ACC112 (cell line): Measurements from ENCODE around the gene ELANE.

Experiments
- H2AFZ ChIP-seq: fragments of 200-600 bp; sonication (generic); one replicate; pipeline ENCODE4 v1.6.0; 2017; ENCODE audit warnings: antibody characterized with exemption, low read length; ENCODE audit not compliant: unreplicated experiment
- H3K27ac ChIP-seq: fragments of 200-600 bp; sonication (generic); 2 replicates; pipeline ENCODE4 v1.5.1; 2014; ENCODE audit warnings: low read depth, mild to moderate bottlenecking, antibody characterized with exemption, low read length, moderate library complexity
- H3K27me3 ChIP-seq: fragments of 200-600 bp; sonication (generic); 2 replicates; pipeline ENCODE4 v1.6.1; 2014; ENCODE audit warnings: mild to moderate bottlenecking, antibody characterized with exemption, low read length, moderate library complexity, mixed read lengths; ENCODE audit not compliant: insufficient read depth
- H3K36me3 ChIP-seq: fragments of 200-600 bp; sonication (generic); 2 replicates; pipeline ENCODE4 v1.6.1; 2016; ENCODE audit warnings: mild to moderate bottlenecking, antibody characterized with exemption, low read length, moderate library complexity, mixed read lengths; ENCODE audit not compliant: insufficient read depth
- H3K4me1 ChIP-seq: fragments of 200-600 bp; sonication (generic); one replicate; pipeline ENCODE4 v1.6.1; 2016; ENCODE audit warnings: low read length, mixed read lengths; ENCODE audit not compliant: insufficient read depth, unreplicated experiment, control insufficient read depth
- H3K4me3 ChIP-seq: fragments of 200-600 bp; sonication (generic); 2 replicates; pipeline ENCODE4 v1.5.1; 2014; ENCODE audit warnings: mild to moderate bottlenecking, low read depth, low read length
- H3K79me2 ChIP-seq: fragments of 200-600 bp; sonication (generic); one replicate; pipeline ENCODE4 v1.6.0; 2016; ENCODE audit warnings: low read length; ENCODE audit not compliant: control insufficient read depth, unreplicated experiment, insufficient read depth

Gene ELANE

DNA sequence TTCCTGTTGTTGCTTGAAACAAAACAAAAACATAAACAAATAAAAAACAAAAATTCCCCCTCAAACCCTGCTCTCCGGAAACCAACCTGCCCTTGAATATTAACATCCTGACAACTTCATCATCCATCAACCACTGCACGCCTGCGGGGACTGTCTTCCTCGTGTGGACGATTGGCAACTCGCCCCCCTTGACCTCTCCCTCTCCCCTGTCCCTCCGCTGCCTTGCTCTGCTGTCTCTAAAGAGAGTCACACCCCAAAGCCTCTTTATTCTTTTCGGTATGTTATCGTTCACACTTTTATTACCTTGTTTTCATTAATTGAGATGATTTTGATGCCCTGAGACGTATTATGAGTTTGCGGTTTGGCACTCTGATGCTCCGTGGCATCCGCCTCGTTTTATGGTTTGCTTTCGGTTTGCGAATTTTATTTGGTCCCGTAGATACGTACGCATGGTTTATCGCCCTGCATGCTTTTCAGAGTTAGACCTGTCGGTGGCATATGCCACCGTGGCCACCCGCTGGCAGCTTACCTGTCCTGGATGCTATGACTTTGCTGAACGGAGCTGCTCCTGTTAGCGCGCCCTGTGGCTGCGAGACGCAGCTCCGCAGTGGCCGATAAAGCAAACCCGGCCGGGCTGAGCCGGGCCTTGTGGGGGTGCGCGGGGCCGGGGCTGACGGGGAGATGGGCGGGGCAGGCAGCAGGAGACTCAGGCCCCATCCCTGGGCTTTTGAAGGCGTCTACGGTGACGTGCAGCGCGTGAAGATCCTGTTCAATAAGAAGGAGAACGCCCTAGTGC, 44.3 kb upstream of the ELANE start:
- peaks cover 54% of the 10 kb centered on the region for H3K79me2 ChIP-seq

DNA sequence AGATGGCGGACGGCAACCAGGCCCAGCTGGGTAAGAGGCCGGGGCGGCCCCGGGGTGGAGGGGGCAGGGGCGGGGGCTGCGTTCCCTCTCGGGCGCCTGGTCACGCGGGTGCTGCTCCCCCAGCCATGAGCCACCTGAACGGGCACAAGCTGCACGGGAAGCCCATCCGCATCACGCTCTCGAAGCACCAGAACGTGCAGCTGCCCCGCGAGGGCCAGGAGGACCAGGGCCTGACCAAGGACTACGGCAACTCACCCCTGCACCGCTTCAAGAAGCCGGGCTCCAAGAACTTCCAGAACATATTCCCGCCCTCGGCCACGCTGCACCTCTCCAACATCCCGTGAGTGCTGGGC, 43.7 kb upstream of the ELANE start:
- H3K36me3 ChIP-seq: peaks cover 42% of the 10 kb centered on the region
- H3K27me3 ChIP-seq: no peaks in the 10 kb centered on the region
- H2AFZ ChIP-seq: no peak overlapping the region
- H3K79me2 ChIP-seq: peaks cover 48% of the 10 kb centered on the region
- H3K4me3 ChIP-seq: no peak overlapping the region
- H3K4me1 ChIP-seq: no peaks in the 10 kb centered on the region
- H3K27ac ChIP-seq: no peak overlapping the region

More for the DNA sequence above, 44.3 kb upstream of the ELANE start:
- H2AFZ ChIP-seq: no peak overlapping the region
- H3K4me3 ChIP-seq: no peak overlapping the region
- H3K36me3 ChIP-seq: peaks cover 45% of the 10 kb centered on the region
- no peaks in the 10 kb centered on the region for H3K27me3 ChIP-seq
- H3K4me1 ChIP-seq: no peaks in the 10 kb centered on the region
- H3K27ac ChIP-seq: no peak overlapping the region

DNA sequence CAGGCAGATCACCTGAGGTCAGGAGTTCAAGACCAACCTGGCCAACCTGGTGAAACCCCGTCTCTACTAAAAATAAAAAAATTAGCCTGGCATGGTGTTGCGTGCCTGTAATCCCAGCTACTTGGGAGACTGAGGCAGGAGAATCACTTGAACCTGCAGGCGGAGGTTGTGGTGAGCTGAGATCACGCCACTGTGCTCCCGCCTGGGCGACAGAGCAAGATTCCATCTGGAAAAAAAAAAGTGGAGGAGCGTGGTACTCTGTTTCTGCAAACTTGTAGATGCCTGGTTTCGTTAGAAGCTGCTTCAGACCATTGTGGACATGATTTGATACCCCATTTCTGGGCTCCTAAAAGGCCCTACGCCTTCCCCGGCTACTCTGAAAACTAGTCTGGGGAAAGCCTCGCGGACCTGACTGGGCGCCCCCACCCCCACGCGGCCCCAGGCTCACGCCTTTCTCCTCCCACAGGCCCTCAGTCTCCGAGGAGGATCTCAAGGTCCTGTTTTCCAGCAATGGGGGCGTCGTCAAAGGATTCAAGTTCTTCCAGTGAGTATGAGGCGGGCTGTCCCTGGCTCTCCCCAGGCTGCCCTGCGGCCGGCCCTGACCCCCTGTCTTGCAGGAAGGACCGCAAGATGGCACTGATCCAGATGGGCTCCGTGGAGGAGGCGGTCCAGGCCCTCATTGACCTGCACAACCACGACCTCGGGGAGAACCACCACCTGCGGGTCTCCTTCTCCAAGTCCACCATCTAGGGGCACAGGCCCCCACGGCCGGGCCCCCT, 41.8 kb upstream of the ELANE start:
- Histone ChIP-seq H3K79me2 (peaks cover 29% of the 10 kb centered on the region), H3K4me1 (no peaks in the 10 kb centered on the region), H3K36me3 (peaks cover 29% of the 10 kb centered on the region), H3K4me3 (no peak overlapping the region), H2AFZ (no peak overlapping the region), H3K27me3 (no peaks in the 10 kb centered on the region), H3K27ac (no peak overlapping the region)

DNA sequence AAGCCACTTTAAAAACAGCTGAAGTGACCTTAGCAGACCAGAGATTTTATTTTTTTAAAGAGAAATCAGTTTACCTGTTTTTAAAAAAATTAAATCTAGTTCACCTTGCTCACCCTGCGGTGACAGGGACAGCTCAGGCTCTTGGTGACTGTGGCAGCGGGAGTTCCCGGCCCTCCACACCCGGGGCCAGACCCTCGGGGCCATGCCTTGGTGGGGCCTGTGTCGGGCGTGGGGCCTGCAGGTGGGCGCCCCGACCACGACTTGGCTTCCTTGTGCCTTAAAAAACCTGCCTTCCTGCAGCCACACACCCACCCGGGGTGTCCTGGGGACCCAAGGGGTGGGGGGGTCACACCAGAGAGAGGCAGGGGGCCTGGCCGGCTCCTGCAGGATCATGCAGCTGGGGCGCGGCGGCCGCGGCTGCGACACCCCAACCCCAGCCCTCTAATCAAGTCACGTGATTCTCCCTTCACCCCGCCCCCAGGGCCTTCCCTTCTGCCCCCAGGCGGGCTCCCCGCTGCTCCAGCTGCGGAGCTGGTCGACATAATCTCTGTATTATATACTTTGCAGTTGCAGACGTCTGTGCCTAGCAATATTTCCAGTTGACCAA, 41.1 kb upstream of the ELANE start:
- Histone ChIP-seq H3K27me3 (no peaks in the 10 kb centered on the region), H3K27ac (no peak overlapping the region), H2AFZ (no peak overlapping the region), H3K4me3 (no peak overlapping the region), H3K36me3 (peaks cover 29% of the 10 kb centered on the region), H3K4me1 (no peaks in the 10 kb centered on the region), H3K79me2 (peaks cover 22% of the 10 kb centered on the region)

DNA sequence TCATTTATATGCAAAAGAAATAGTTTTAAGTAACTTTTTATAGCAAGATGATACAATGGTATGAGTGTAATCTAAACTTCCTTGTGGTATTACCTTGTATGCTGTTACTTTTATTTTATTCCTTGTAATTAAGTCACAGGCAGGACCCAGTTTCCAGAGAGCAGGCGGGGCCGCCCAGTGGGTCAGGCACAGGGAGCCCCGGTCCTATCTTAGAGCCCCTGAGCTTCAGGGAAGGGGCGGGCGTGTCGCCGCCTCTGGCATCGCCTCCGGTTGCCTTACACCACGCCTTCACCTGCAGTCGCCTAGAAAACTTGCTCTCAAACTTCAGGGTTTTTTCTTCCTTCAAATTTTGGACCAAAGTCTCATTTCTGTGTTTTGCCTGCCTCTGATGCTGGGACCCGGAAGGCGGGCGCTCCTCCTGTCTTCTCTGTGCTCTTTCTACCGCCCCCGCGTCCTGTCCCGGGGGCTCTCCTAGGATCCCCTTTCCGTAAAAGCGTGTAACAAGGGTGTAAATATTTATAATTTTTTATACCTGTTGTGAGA, 40.5 kb upstream of the ELANE start:
- no peaks in the 10 kb centered on the region for H3K27me3 ChIP-seq
- H3K27ac ChIP-seq: no peak overlapping the region
- H3K4me3 ChIP-seq: no peak overlapping the region
- peaks cover 29% of the 10 kb centered on the region for H3K36me3 ChIP-seq
- H2AFZ ChIP-seq: no peak overlapping the region
- H3K79me2 ChIP-seq: peaks cover 17% of the 10 kb centered on the region
- no peaks in the 10 kb centered on the region for H3K4me1 ChIP-seq

DNA sequence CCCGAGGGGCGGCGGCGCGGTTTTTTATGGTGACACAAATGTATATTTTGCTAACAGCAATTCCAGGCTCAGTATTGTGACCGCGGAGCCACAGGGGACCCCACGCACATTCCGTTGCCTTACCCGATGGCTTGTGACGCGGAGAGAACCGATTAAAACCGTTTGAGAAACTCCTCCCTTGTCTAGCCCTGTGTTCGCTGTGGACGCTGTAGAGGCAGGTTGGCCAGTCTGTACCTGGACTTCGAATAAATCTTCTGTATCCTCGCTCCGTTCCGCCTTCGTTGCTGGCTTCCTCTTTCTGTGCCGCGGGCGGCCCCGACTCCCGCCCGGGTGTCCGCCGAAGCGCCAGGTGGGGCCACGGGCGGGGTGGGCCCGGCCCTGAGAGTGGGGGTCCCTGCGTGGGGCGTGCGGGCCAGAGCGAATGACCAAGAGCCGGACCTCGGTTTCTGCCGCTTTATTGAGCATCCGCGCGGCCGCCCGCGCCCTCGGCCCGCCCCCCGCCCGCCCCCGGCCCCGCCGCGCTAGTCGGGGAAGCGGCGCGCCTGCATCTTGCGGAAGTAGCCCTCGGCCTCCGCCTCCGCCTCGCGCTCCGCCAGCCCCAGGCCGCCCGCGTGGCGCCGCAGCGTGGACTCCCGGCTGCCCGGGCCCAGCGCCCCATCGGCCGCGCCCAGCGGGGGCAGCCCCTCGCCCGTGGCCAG, 39.9 kb upstream of the ELANE start:
- Histone ChIP-seq H3K4me1 (no peaks in the 10 kb centered on the region), H2AFZ (no peak overlapping the region), H3K4me3 (no peak overlapping the region), H3K36me3 (peaks cover 28% of the 10 kb centered on the region), H3K27ac (no peak overlapping the region), H3K27me3 (no peaks in the 10 kb centered on the region), H3K79me2 (peaks cover 11% of the 10 kb centered on the region)

DNA sequence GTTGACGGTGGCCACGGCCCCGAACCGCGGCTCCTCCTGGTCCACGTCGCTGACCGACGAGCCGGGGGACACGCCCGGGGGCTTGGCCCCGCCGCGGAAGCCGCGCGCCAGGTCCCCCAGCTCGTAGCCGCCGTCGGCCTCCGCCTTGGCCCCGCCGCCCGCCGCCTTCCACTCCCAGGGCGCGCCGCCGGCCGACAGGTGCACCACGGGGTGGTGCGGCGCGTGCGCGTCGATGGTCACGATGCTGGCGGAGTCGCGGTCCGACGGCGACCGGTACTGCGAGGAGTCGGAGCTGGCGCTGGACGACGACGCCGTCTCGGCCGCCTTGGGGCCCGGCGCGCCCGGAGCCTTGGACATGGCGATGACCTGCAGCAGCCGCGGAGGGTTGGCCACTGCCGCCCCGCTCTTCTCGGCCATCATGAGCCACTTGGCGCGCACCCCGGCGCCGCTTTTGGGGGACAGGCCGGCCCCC, 39.3 kb upstream of the ELANE start:
- Histone ChIP-seq H3K27me3 (no peaks in the 10 kb centered on the region), H3K36me3 (peaks cover 23% of the 10 kb centered on the region), H3K27ac (no peak overlapping the region), H3K4me3 (no peak overlapping the region), H3K79me2 (peaks cover 5% of the 10 kb centered on the region), H2AFZ (no peak overlapping the region), H3K4me1 (no peaks in the 10 kb centered on the region)

DNA sequence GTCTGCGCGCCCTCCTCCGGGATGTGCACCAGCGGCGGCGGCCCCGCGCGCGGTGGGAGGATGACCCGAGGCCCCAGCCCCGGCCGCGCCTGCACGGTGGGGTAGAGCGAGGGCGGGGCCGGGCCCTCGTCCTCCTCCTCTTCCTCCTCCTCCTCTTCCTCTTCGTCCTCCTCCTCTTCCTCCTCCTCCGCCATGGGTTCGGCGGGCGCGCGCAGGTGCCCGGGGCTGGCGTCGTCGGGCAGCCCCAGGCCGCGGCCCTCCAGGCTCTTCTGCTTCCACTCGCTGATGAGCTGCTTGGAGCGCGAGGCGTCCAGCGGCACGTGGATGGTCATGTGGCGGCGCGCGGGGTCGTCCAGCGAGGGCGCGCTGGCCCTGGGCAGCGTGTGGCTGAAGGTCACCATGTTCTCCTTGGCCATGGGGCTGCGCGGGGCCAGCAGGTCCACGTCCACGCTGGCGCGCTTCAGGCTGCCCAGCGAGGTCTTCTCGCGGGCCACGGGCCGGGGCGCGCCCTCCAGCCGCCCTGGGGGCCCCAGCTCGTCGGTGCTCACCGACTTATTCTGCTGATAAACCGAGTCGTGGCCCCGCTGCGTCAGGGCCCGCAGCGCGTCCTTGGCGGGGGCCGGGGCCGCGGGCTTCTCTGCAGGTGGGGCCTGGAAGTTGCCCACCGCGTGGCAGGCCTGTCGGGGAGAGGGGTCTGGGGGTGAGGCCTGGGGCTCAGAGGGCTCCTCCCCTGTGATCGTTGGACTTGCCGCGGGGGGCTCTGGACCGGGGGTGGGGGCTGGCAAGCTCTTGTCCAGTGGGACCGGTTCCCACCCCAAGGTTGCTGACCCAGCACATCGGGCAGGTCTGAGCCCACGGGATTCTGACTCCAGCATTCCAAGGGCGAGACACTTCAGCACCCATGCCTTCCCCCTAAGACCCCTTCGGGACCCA, 38.6 kb upstream of the ELANE start:
- Histone ChIP-seq H3K27ac (no peak overlapping the region), H2AFZ (no peak overlapping the region), H3K36me3 (peaks cover 19% of the 10 kb centered on the region; the same call in 1 of the 2 replicates), H3K79me2 (peaks cover 2% of the 10 kb centered on the region), H3K27me3 (no peaks in the 10 kb centered on the region), H3K4me3 (no peak overlapping the region), H3K4me1 (no peaks in the 10 kb centered on the region)

DNA sequence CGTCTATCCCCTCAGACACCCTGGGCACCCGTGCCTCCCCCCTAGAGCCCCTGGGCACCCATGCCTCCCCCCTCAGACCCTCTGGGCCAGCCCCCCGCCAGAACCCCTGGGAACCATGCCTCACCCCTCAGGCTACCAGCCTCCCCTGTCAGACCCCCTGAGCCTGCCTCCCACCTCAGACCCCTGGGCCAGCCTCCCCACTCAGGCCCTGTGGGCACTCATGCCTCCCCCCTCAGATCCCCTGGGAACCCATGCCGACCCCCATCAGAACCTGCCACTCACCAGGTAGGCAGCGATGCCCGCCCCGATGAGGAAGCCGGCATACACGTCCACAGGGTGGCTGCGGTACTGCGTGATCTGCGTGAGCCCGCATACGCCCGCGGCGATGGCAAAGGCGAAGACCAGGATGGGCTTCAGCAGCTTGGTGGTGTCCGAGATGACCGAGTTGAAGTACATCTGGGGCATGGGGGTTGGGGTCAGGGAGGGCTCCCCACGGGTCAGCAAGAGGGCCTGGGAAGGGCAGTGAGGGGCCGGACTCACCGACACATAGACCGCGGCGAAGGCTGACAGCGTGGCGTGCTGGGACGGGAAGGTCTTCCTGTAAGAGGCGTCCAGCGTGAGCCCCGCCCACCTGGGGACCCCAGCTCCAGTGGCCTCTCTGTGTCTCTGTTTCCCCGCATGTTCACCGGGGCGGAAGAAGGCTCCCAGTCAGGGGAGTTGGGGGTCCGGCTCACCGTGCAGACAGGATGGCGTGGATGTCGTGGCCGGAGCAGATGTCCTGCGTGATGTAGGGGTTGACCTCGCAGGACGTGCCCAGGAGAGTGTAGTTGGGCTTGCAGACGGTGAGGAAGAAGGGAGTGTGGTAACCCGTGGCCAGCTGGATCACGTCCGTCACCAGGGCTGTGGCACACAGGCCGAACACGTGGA, 37.7 kb upstream of the ELANE start:
- Histone ChIP-seq H3K79me2 (peaks cover 2% of the 10 kb centered on the region), H3K4me3 (no peak overlapping the region), H3K4me1 (no peaks in the 10 kb centered on the region), H3K36me3 (peaks cover 19% of the 10 kb centered on the region; the same call in 1 of the 2 replicates), H3K27me3 (no peaks in the 10 kb centered on the region), H2AFZ (no peak overlapping the region), H3K27ac (no peak overlapping the region)
